Muscle layer of colon (tissue), 2 donors: Measurements from ENCODE around the gene AMER2.

Experiments used
- H3K27ac ChIP-seq: one replicate; pipeline ENCODE4 v1.7.0; 2013; ENCODE audit warnings: low read depth, mild to moderate bottlenecking, low read length, moderate library complexity
- H3K27me3 ChIP-seq, 2 donors: one replicate each; pipeline ENCODE4 v1.7.0; 2013; ENCODE audit warnings: low read length in 2 of 2, mild to moderate bottlenecking in 2 of 2; ENCODE audit not compliant: insufficient read depth in 2 of 2, control insufficient read depth in 1 of 2
- H3K36me3 ChIP-seq: one replicate; pipeline ENCODE4 v1.7.0; 2013; ENCODE audit warnings: mild to moderate bottlenecking, low read length; ENCODE audit not compliant: insufficient read depth
- H3K4me1 ChIP-seq: one replicate; pipeline ENCODE4 v1.7.0; 2013; ENCODE audit warnings: mild to moderate bottlenecking, low read length; ENCODE audit not compliant: insufficient read depth
- H3K4me3 ChIP-seq, 2 donors: one replicate each; pipeline ENCODE4 v1.7.0; 2013; ENCODE audit warnings: low read length in 2 of 2, low read depth in 1 of 2, mild to moderate bottlenecking in 1 of 2, moderate library complexity in 1 of 2
- H3K9ac ChIP-seq: one replicate; pipeline ENCODE4 v1.7.0; 2013; ENCODE audit warnings: low read length
- H3K9me3 ChIP-seq: one replicate; pipeline ENCODE4 v1.7.0; 2013; ENCODE audit warnings: mild to moderate bottlenecking, low read length
- donor health status: abdominal sarcoma.
- donor health status: Adenocarcinoma of cecum.

The AMER2 gene

DNA sequence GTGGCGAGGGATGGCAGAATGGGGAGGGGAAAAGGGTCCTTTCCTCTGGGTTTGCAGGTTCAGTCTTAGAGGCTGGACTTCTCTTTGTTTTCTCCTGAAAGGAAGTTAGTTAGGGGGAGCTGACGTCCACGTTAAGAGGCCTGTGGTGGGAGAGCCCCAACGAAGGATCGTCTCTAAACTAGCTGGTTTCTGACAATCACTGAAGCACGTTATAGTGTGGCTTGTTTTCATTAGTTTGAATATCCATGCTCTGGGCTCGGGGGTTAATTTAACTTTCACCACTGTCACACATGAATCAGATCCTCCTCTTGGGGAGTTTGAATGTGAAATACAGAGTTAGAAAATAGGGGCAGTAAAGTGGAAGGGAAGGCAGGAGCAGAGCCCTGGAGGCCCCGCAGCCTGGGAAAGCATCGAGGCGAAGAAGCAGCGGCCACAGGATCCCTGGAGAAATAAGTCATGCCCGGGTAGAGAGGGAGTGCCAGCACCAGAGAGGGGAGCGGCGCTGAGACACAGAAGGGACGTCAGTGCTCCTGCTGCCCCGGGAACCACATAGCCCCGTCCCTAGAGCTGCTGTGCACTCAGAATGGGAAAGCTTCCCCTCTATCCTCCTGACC is 31.1 kb upstream of the AMER2 start:
- Histone ChIP-seq H3K9me3 (no peaks in the 10 kb centered on the region), H3K27ac (no peak overlapping the region), H3K36me3 (no peaks in the 10 kb centered on the region), H3K27me3 (no peaks in the 10 kb centered on the region), H3K4me1 (no peaks in the 10 kb centered on the region), H3K4me3 (no peak overlapping the region), H3K9ac (no peak overlapping the region)

DNA sequence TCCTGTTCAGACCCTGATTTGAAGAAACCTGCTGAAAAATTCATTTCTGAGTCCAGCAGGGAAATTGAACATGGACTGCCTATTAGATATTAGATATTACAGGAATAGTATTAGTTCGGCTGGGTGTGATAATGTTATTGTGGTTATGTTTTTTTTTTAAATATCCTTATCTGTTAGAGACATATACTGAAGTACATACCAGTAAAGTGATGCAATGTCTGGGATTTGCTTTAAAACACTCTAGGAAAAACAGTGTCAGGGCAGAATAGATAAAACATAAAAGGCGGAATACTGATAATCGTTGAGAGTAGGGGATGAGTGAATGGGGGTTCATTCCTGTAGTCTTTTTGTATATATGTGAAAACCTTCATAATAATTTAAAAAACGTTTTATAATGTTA is 28.7 kb upstream of the AMER2 start:
- Histone ChIP-seq H3K4me1 (no peaks in the 10 kb centered on the region), H3K9me3 (no peaks in the 10 kb centered on the region), H3K4me3 (no peak overlapping the region), H3K27ac (no peak overlapping the region), H3K9ac (no peak overlapping the region), H3K27me3 (no peaks in the 10 kb centered on the region), H3K36me3 (no peaks in the 10 kb centered on the region)

DNA sequence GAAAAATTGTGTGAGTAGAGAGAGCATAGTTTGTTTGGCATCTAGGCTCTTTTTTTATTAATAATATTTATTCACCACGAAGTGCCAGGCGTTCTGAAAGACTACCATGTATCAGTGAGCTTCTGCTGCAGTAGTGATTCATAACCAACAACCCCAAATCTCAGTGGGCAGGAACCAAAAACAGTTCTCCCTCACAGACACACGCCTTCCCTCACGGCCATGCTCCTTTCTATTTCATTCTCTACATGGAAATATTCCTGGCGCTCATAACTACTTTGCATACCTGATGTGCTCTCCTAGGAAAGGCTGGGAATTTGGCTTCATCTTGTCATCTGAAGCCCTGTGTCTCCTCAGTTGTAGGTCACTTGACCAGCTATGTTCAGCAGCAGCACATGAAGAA is 26.6 kb upstream of the AMER2 start:
- Histone ChIP-seq H3K4me3 (no peak overlapping the region), H3K9ac (no peak overlapping the region), H3K4me1 (no peaks in the 10 kb centered on the region), H3K9me3 (no peaks in the 10 kb centered on the region), H3K27me3 (no peaks in the 10 kb centered on the region), H3K36me3 (no peaks in the 10 kb centered on the region), H3K27ac (no peak overlapping the region)

DNA sequence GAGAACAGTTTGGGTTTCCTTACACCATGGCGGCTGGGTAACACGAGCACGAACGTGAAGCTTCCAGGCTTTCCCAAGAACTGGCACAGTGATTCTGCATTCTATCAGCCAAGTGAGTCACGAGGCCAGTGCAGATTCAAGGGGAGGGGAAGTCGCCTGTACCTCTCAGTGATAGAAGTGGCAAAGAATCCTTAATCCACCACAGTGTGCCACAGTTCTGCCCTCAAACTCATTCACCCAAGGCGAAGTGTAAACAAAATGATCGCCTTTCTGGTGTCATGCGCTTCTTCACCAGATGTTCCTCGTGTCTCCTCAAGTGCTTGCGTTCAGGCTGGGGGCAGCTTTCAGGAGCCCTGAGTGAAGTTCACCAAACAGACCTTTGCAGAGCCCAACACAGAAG is 24.9 kb upstream of the AMER2 start:
- no peaks in the 10 kb centered on the region for H3K4me1 ChIP-seq
- no peaks in the 10 kb centered on the region for H3K9me3 ChIP-seq
- H3K27ac ChIP-seq: no peak overlapping the region
- H3K36me3 ChIP-seq: no peaks in the 10 kb centered on the region
- no peak overlapping the region for H3K9ac ChIP-seq
- H3K27me3 ChIP-seq: no peaks in the 10 kb centered on the region
- H3K4me3 ChIP-seq: no peak overlapping the region

DNA sequence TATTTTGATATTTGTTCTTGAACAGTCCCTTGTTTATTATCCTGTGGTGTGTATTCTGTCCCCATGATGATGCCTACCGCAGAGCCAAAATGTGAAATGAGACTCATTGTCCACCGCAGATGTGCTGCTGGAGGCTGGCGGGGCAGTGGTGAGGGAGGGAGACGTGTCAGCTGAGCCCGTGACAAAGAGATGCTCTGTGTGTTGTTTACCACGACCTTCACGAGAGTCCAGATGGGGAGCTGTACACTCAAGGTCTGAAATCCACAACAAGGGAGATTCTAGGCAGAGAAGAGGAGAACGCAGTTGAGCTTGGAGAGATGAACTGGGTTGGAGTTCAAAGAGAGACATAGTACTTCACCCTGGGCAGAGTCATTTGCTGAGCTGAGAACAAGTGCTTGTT is 20.8 kb upstream of the AMER2 start:
- Histone ChIP-seq H3K4me3 (no peak overlapping the region), H3K9me3 (no peaks in the 10 kb centered on the region), H3K36me3 (no peaks in the 10 kb centered on the region), H3K27me3 (no peaks in the 10 kb centered on the region), H3K27ac (no peak overlapping the region), H3K9ac (no peak overlapping the region), H3K4me1 (no peaks in the 10 kb centered on the region)

DNA sequence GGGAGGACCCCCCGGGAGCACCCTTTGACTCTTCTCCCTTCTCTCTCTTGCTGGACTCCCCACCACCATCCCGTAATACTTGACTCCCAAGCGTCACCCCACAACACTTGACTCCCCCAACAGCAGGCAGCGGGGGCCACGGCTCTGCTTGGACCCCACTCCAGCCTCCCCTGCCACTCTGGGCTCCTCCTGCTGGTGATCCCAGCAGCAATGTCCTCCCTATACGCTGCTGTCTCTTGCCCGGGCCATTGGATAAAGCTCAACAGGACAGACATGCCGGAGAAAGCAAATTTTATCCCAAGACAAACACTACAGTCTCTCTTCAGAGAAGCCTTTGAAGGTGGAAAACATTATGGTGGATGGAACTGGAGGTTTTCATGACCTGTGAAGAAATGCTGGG is 20.4 kb upstream of the AMER2 start:
- H3K9ac ChIP-seq: no peak overlapping the region
- no peak overlapping the region for H3K4me3 ChIP-seq
- H3K27ac ChIP-seq: no peak overlapping the region
- H3K36me3 ChIP-seq: no peaks in the 10 kb centered on the region
- H3K27me3 ChIP-seq: no peaks in the 10 kb centered on the region
- H3K4me1 ChIP-seq: no peaks in the 10 kb centered on the region
- no peaks in the 10 kb centered on the region for H3K9me3 ChIP-seq

DNA sequence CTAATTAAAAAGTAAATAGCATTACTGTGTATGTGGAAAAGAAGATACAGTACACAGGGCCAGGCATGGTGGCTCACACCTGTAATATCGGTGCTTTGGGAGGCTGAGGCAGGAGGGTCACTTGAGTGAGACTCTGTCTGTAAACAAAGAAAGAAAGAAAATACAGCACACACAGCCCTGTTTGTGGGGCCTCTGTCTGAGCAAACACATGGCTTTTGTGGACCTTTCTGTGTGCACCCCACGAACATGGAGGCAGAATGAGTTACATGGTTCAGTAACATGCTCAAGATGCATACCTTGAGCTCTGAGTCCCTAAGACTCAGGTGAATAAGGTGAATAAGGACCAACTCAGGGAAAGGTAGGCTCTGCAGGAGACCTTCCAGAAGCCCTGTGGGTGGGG is 20.0 kb upstream of the AMER2 start:
- Histone ChIP-seq H3K4me1 (no peaks in the 10 kb centered on the region), H3K27me3 (no peaks in the 10 kb centered on the region), H3K36me3 (no peaks in the 10 kb centered on the region), H3K27ac (no peak overlapping the region), H3K9ac (no peak overlapping the region), H3K9me3 (no peaks in the 10 kb centered on the region), H3K4me3 (no peak overlapping the region)

DNA sequence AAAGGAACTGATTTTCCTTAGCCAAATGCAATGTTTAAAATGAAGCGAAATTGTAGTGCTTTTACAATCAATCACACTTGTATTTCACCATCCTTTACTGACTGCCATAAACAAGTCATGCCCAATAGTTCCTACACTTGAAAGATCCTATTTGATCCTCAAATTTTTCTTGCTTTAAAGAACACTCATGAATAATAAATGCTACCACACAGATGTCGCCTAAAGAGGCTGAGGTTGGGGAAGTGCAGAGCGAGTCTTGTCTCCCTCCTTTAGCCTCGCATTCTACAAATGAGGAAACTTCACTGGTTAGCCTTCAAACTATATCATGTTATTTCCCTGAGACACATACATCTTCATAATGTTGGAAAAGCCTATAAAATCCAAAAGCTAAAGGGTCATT is 18.7 kb upstream of the AMER2 start:
- H3K9me3 ChIP-seq: no peaks in the 10 kb centered on the region
- no peak overlapping the region for H3K4me3 ChIP-seq
- no peak overlapping the region for H3K9ac ChIP-seq
- H3K4me1 ChIP-seq: no peaks in the 10 kb centered on the region
- H3K36me3 ChIP-seq: no peaks in the 10 kb centered on the region
- no peaks in the 10 kb centered on the region for H3K27me3 ChIP-seq
- no peak overlapping the region for H3K27ac ChIP-seq

DNA sequence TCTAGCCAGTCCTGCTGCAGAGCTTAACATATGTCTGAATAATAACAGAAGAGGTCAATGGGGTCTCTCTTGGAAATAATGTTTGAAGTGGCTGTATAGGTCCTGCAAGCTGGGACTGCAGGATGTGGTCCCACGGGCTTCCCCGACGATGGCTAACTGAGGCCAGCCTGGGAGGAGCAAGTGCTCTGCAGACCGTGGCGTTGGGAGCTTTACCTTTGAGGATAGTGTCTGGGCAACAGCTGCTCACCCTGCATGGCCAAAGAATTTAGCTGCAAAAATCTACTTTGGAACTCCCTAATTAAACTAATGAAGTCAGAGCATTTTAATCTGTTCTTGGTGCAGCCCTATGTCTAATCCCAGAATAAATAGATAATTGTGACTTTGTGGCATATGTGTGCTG is 18.2 kb upstream of the AMER2 start:
- no peaks in the 10 kb centered on the region for H3K27me3 ChIP-seq
- H3K27ac ChIP-seq: no peak overlapping the region
- no peaks in the 10 kb centered on the region for H3K4me1 ChIP-seq
- H3K36me3 ChIP-seq: no peaks in the 10 kb centered on the region
- H3K9me3 ChIP-seq: no peaks in the 10 kb centered on the region
- no peak overlapping the region for H3K4me3 ChIP-seq
- no peak overlapping the region for H3K9ac ChIP-seq

DNA sequence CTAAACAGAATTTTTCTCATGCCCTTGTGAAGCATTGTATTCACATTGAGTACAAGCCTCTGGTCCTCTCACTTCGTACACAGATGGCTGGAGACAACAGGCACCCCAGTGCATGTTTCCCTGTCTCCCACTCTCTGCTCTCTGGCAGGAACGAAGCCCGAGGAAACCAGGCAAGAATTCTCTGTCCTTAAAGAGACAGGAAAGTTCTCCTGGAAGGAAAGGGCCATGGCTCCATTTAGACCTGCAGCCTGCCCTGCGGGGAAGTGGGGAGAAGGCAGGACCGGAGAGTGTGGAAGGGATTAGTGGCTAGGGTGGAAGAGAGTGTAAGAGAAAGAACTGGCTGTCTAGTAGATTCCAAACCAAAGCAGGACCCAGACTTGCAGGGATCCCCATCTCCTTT is 15.5 kb upstream of the AMER2 start:
- Histone ChIP-seq H3K27ac (no peak overlapping the region), H3K27me3 (no peaks in the 10 kb centered on the region), H3K9ac (no peak overlapping the region)

DNA sequence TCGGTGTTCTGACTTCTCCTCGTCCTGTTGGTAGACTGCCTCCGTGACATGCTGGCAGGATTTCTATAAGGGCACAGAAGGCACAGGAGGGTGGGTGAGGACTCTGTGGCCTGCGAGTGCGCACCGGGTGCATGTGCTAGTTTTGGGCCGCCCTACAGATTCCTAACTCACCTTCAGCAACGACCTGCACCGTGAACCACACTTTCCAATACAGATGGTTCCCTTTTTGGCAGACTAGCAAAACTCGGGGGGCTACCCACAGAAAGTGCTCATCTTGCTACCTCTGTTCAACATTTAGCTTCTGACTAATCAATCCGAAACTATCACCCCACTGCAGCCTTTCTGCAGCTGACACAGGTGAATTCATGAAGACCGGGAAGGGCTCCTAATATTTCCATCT is 14.1 kb upstream of the AMER2 start:
- Histone ChIP-seq H3K27me3 (no peaks in the 10 kb centered on the region), H3K36me3 (no peaks in the 10 kb centered on the region), H3K27ac (no peak overlapping the region), H3K9me3 (no peaks in the 10 kb centered on the region), H3K4me3 (no peak overlapping the region), H3K4me1 (no peaks in the 10 kb centered on the region), H3K9ac (no peak overlapping the region)

More for the DNA sequence above, 15.5 kb upstream of the AMER2 start:
- no peaks in the 10 kb centered on the region for H3K4me1 ChIP-seq
- no peaks in the 10 kb centered on the region for H3K9me3 ChIP-seq
- no peak overlapping the region for H3K4me3 ChIP-seq
- no peaks in the 10 kb centered on the region for H3K36me3 ChIP-seq

DNA sequence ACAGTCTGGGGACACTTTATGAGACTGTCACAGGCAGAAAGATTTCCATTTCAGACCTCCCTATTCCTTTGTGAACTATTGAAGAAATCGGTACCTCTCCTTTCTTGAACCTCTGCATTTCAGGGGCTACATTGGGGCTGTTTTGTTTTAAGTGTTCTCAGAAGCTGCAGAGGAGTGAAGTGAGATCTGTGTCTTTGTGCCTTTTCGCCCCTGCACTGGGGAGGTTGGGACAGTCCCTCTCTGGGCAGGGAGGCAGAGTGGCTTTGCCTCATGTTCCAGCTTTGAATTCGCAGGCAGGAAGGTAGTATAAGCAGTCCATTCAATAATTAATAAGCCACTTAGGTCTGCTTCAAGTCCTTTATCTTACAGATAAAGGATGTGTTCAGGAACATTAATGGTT is 9.5 kb upstream of the AMER2 start:
- H3K27me3 ChIP-seq: no peaks in the 10 kb centered on the region
- no peak overlapping the region for H3K9ac ChIP-seq
- no peak overlapping the region for H3K4me3 ChIP-seq
- H3K27ac ChIP-seq: no peak overlapping the region
- no peaks in the 10 kb centered on the region for H3K4me1 ChIP-seq
- H3K9me3 ChIP-seq: no peaks in the 10 kb centered on the region
- no peaks in the 10 kb centered on the region for H3K36me3 ChIP-seq
